Measurements from ENCODE around the gene LPCAT1.

The LPCAT1 gene

GRCh38 chr5:1493413-1493812, 30.3 kb downstream of the LPCAT1 start:
- no peak for DNase-seq

- DNase-seq = no peak
Measured at GRCh38 chr5:1492757-1493156, 31.0 kb downstream of the LPCAT1 start.

- DNase-seq = no peak
Measured at GRCh38 chr5:1490376-1490775, 33.4 kb downstream of the LPCAT1 start.

GRCh38 chr5:1489754-1490153, 34.0 kb downstream of the LPCAT1 start:
- DNase-seq = no peak

- no peak for DNase-seq
Measured at GRCh38 chr5:1488882-1489680, 34.7 kb downstream of the LPCAT1 start.

GRCh38 chr5:1487079-1487764, 36.5 kb downstream of the LPCAT1 start:
- no peak for DNase-seq

- no peak for DNase-seq
Measured at GRCh38 chr5:1486271-1486670, 37.5 kb downstream of the LPCAT1 start.

GRCh38 chr5:1485579-1486118, 38.1 kb downstream of the LPCAT1 start:
- no peak for DNase-seq

- no peak for DNase-seq
Measured at GRCh38 chr5:1484730-1485578, 38.8 kb downstream of the LPCAT1 start.

- no peak for DNase-seq
Measured at GRCh38 chr5:1483856-1484729, 39.7 kb downstream of the LPCAT1 start.

GRCh38 chr5:1483064-1483463, 40.7 kb downstream of the LPCAT1 start:
- DNase-seq = no peak

GRCh38 chr5:1481959-1482331, 41.8 kb downstream of the LPCAT1 start:
- no peak for DNase-seq

GRCh38 chr5:1481266-1481958, 42.3 kb downstream of the LPCAT1 start:
- no peak for DNase-seq

- DNase-seq = no peak
Measured at GRCh38 chr5:1480806-1481205, 43.0 kb downstream of the LPCAT1 start.

GRCh38 chr5:1480217-1480616, 43.5 kb downstream of the LPCAT1 start:
- DNase-seq = no peak

GRCh38 chr5:1479581-1480188, 44.1 kb downstream of the LPCAT1 start:
- DNase-seq = peak; percentile 37

GRCh38 chr5:1479066-1479465, 44.7 kb downstream of the LPCAT1 start:
- no peak for DNase-seq

GRCh38 chr5:1478271-1479035, 45.3 kb downstream of the LPCAT1 start:
- no peak for DNase-seq

- no peak for DNase-seq
Measured at GRCh38 chr5:1477341-1477740, 46.4 kb downstream of the LPCAT1 start.

GRCh38 chr5:1476967-1477310, 46.8 kb downstream of the LPCAT1 start:
- no peak for DNase-seq
